Measurements from ENCODE around the gene AARSD1.
"Not testable (repeated sequence)": the region's sequence is repeated elsewhere in the genome, so short reads cannot be mapped to it uniquely, and the experiment has no call there.

Gene AARSD1, protein sequence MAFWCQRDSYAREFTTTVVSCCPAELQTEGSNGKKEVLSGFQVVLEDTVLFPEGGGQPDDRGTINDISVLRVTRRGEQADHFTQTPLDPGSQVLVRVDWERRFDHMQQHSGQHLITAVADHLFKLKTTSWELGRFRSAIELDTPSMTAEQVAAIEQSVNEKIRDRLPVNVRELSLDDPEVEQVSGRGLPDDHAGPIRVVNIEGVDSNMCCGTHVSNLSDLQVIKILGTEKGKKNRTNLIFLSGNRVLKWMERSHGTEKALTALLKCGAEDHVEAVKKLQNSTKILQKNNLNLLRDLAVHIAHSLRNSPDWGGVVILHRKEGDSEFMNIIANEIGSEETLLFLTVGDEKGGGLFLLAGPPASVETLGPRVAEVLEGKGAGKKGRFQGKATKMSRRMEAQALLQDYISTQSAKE

DNA sequence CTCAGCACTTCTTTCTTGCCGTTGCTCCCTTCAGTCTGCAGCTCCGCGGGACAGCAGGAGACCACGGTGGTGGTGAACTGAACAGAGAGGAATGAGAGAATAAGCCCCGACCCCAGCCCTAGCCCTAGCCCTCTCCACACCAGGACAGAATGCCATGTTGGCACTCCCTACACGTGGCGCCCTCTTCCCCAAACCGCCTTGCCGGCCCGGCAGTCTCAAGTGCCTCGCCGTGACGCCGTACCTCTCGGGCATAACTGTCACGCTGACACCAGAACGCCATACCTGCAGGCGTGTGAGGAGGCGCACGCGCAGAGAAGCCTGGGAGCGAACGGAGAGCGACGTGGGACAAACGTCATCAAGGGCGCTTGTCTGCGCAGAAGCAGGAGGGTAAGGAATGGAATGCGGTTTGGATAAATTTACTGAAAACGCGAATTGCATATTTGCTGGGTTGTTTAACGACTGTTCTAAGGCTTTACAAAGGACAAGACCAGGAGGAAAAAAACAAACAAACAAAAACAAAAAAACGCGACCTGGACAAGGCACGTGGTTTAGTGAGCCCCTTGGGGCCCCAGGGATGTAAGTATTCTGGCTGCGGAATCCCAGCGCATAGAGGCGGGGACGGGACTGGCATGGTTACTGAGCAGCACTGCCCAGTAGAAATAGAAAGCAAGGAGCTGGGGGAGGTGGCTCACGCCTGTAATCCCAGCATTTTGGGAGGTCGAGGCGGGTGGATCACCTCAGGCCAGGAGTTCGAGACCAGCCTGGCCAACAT lies at the start of gene AARSD1:
TSS of gene AARSD1 (minus strand) at position 294 of the 772 bp plus-strand sequence. CDS start at position 280, 14 bp downstream.
- DNase-seq (ENCODE audit: low read depth): peak; percentile 85

GRCh38 chr17:43013296-43013695 lies 49.0 kb upstream of the AARSD1 start:
- no peak for DNase-seq (ENCODE audit: low read depth)

GRCh38 chr17:43011728-43012472 lies 47.6 kb upstream of the AARSD1 start:
- DNase-seq (ENCODE audit: low read depth): no peak

GRCh38 chr17:43010667-43011308 lies 46.5 kb upstream of the AARSD1 start:
- DNase-seq (ENCODE audit: low read depth): no peak

DNA sequence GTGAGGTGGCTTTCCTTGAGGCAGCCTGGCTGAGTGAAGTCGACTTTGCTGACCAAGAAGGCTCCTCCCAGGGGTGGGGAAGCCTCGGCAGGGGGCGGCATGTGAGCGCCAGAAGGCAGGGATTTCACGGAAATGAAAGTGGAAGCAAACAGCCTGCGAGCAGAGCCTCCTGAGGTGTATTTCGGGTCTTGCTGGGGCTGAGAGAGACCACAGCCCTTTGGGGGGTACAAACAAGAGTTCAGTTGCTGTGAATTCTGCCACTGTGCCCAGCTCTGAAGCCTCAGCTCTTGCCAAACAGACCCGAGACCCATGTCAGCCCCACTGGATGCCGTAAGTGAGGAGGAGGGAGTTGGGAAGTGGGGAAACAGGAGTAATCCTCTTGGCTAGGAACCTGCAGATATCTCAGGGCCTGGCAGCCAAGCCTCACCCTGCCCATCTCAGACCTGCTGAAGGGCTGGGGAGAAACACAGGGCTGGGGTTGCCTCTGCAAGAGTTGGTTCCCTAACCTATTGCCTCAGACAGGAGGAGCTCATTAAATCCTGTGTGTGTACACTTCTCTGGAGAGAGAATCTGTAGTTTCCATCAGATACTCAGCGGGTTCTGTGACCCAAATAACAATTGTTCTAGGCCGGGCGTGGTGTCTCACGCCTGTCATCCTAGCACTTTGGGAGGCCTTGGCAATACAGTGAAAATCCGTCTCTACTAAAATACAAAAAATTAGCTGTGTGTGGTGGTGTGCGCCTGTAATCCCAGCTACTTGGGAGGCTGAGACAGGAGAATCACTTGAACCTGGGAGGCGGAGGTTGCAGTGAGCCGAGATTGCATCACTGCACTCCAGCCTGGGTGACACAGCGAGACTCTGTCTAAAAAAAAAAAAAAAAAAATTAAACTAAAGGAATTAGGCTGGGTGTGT lies 42.6 kb upstream of the AARSD1 start, which contains the start of gene IFI35:
TSS of gene IFI35 (plus strand) at position 146 of the 913 bp plus-strand sequence. CDS start at position 310, 164 bp downstream.
- peak; percentile 48 for DNase-seq (ENCODE audit: low read depth)

DNA sequence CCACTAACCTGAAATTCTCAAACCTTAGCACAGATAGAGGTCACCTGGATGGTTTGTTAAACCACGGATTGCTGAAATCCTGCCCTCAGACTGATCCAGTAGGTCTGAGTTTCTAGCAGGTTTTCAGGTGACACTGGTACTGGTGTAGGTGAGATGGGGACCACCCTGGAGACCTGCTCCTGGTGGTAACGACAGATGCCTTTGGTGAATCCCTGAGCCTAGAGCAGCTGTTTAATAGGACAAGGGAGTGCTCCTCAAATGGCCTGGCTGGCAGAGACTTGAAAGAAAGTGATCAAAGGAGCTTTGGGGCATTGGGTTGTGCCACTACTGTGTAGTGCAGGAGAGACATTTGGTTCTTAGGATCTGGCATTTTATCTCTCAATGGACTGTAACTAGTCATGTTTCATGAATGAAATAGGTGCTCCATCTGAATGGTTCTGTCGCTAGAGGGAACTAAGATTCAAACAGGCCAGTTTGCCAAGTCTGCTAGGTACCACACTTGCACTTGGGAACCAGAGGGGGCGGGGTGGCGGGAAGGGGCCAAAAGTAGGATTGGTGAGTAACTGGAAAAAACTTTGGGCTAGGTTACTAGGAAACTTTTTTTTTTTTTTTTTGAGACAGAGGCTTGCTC lies 39.4 kb upstream of the AARSD1 start:
- DNase-seq (ENCODE audit: low read depth): no peak

DNA sequence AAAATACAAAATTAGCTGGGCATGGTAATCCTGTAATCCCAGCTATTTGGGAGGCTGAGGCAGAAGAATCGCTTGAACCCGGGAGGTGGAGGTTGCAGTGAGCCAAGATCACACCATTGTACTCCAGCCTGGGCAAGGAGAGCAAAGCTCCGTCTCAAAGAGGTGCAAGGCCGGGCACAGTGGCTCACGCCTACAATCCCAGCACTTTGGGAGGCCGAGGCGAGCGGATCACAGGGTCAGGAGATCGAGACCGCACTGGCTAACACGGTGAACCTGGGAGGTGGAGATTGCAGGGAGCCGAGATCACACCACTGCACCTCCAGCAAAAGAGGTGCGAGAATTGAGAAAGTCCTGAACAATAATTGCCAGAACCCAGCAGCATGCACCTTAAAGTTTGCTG lies 36.6 kb upstream of the AARSD1 start:
- DNase-seq (ENCODE audit: low read depth): not testable (repeated sequence)

GRCh38 chr17:42999003-42999525 lies 34.8 kb upstream of the AARSD1 start:
- no peak for DNase-seq (ENCODE audit: low read depth)

GRCh38 chr17:42997984-42998938 lies 34.0 kb upstream of the AARSD1 start, which contains the start of gene RPL27:
Gene RPL27, plus strand, starts transcription at chr17:42998419. Its CDS starts 332 bp downstream, at chr17:42998751.
- peak; percentile 99 for DNase-seq (ENCODE audit: low read depth)

DNA sequence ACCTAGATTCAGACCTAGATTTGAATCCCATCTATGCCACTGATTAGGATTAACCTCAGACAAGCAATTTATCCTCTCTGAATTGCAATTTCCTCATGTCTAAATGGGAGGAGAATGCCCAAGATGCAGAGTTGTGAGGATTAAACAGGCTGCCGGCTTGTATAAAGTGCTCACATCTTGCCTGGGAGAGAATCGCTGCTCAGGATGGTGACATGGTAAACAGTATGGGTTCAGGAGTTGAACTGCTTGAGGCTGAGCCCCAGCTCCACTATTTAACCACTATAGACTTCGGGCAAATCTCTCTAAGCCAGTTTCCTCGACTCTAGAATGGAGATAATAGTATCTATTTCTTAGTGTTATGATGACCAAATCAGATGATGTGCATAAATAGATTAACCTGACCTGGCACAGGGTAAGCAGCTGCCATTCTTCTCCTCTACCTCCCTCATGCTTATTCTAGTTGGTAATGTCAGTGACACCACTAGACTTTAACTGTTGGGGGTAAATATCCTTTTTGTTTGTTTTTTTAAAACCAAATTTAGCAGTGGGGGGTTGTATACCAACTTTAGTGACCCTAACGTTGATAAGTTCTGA lies 33.2 kb upstream of the AARSD1 start:
- no peak for DNase-seq (ENCODE audit: low read depth)

DNA sequence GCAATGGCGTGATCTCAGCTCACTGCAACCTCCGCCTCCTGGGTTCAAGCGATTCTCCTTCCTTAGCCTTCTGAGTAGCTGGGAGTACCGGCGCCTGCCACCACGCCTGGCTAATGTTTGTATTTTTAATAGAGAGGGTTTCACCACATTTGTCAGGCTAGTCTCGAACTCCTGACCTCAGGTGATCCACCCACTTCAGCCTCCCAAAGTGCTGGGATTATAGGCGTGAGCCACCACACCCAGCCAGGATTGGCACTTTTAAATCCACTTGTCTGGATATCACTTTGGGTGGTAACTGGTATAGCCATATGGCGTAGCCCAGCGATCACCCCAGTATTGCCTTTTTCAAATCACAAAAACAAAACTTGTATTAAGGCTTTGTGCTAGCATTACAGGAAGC lies 29.7 kb upstream of the AARSD1 start:
- DNase-seq (ENCODE audit: low read depth): not testable (repeated sequence)

DNA sequence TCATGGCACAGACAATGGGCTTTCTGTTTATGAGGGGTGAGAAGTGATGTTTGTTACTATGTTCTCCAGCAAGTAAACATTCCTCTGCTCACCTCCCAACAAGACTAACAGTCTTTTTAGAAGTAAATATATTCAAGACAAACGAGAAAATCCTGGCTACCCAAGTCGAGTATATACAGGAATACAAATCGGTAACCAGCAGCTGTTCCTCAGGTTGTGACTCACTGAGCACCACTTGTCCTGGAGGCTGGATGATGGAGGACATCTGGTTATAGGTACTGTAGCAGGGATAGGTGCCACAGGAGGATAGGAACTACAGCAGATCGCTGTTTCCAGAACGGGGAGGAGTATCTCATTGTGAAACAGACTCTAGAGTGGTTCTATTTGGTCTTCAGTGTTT lies 28.6 kb upstream of the AARSD1 start:
- DNase-seq (ENCODE audit: low read depth): no peak

DNA sequence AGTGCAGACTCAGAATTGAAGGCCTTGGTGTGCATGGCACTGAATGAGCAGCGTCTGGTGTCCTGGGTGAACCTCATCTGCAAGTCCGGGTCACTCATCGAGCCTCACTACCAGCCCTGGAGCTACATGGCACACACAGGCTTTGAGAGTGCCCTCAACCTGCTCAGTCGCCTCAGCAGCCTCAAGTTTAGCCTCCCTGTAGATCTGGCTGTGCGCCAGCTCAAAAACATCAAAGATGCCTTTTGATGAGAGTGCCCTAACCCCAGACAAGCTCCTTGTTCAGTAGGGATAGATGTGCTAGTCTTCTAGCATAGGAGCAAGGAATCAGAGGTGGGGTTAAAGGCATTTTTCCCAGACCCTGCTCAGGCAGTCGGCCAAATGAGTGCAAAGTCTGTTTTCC lies 27.2 kb upstream of the AARSD1 start:
- no peak for DNase-seq (ENCODE audit: low read depth)

DNA sequence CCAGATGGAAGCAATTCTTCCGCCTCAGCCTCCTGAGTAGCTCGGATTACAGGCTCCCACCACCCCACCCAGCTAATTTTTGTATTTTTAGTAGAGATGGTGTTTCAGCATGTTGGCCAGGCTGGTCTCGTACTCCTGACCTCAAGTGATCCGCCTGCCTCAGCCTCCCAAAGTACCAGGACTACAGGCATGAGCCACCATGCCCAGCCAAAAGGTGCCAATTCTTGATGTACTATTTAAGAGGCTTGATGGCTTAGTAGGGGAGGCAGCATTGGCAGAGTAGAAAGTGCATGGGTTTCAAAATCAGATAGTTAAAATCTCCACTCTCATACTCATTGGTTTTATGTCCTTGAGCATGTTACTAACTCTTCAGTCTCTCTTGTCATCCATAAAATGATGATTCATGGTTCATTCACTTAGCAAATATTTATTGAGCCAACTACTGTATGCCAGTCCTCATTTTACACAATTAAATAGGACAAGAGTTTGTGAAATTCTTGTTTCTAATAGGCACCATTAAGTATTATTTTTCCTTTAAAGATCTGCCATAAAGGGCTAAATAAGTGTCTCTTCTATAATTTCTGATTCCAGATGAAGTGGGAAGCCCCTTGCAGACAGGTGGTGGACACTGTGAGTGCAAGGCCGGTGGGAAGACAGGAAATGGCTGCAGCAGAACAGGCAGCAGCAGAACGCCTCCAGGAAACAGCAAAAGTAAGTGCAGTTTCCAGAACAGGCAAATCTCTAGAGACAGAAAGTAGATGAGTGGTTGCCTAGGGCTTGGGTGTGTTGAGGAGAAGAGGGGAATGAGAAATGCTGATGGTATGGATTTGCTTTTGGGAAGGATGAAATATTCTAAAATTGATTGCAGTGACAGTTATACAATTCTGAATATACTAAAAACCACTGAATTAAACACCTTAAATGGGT lies 25.7 kb upstream of the AARSD1 start:
- DNase-seq (ENCODE audit: low read depth): no peak

- no peak for DNase-seq (ENCODE audit: low read depth)
Measured at GRCh38 chr17:42989141-42989540, 24.9 kb upstream of the AARSD1 start.

DNA sequence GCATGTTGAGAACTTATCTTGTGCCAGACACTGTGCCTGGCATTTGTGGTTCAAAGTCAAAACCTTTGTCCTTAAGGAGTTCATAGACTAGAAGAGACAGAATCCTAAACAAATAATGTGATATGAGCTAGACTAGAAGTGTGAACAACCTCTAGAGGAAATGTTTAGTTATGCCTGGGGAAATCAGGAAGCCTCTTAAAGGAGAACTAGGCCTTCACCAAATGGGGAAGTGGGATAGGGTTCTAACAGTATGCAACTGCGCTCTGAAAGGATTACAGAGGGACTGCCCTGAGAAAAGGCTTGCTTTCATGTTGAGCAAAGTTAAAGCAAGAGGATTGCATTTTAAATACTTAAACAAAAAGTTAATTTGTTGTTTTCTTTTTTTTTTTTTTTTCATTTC lies 21.0 kb upstream of the AARSD1 start:
- no peak for DNase-seq (ENCODE audit: low read depth)

DNA sequence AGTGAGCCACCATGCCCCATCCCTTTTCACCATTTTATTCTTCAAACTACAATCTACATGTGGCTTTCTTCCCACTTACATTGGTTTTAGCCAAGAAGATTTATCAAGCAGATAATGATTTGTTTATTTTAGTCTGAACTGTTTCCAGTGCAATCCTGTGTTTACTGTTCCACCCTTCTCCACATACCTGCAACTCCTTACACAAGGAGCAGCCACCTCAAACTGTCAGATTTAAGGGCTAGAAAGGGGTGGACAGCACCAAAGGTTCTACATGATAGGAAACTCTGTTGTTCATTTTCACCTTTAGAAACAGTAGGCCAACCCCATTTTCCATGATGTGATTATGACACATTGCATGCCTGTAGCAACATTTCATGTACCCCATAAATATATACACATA lies 18.0 kb upstream of the AARSD1 start:
- DNase-seq (ENCODE audit: low read depth): no peak
